Purkinje cell (primary cell): ENCODE results near the gene IRS2. TPM values are rescaled to one million over a fixed set of nuclear protein-coding genes. Genes with fewer than 3 reads are reported as not detected.

Experiments used
- polyA plus RNA-seq: library from polyadenylated mRNA; unstranded; fragments of >200 nt; fragmentation: Nextera tagmentation; gene quantifications from 2 replicates; pipeline ENCODE4 v1.2.1, GENCODE V29; 2014

IRS2 gene, protein sequence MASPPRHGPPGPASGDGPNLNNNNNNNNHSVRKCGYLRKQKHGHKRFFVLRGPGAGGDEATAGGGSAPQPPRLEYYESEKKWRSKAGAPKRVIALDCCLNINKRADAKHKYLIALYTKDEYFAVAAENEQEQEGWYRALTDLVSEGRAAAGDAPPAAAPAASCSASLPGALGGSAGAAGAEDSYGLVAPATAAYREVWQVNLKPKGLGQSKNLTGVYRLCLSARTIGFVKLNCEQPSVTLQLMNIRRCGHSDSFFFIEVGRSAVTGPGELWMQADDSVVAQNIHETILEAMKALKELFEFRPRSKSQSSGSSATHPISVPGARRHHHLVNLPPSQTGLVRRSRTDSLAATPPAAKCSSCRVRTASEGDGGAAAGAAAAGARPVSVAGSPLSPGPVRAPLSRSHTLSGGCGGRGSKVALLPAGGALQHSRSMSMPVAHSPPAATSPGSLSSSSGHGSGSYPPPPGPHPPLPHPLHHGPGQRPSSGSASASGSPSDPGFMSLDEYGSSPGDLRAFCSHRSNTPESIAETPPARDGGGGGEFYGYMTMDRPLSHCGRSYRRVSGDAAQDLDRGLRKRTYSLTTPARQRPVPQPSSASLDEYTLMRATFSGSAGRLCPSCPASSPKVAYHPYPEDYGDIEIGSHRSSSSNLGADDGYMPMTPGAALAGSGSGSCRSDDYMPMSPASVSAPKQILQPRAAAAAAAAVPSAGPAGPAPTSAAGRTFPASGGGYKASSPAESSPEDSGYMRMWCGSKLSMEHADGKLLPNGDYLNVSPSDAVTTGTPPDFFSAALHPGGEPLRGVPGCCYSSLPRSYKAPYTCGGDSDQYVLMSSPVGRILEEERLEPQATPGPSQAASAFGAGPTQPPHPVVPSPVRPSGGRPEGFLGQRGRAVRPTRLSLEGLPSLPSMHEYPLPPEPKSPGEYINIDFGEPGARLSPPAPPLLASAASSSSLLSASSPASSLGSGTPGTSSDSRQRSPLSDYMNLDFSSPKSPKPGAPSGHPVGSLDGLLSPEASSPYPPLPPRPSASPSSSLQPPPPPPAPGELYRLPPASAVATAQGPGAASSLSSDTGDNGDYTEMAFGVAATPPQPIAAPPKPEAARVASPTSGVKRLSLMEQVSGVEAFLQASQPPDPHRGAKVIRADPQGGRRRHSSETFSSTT (N-terminal part only)
- 8.9 and 11.9 TPM in 2 replicates for polyA plus RNA-seq

DNA sequence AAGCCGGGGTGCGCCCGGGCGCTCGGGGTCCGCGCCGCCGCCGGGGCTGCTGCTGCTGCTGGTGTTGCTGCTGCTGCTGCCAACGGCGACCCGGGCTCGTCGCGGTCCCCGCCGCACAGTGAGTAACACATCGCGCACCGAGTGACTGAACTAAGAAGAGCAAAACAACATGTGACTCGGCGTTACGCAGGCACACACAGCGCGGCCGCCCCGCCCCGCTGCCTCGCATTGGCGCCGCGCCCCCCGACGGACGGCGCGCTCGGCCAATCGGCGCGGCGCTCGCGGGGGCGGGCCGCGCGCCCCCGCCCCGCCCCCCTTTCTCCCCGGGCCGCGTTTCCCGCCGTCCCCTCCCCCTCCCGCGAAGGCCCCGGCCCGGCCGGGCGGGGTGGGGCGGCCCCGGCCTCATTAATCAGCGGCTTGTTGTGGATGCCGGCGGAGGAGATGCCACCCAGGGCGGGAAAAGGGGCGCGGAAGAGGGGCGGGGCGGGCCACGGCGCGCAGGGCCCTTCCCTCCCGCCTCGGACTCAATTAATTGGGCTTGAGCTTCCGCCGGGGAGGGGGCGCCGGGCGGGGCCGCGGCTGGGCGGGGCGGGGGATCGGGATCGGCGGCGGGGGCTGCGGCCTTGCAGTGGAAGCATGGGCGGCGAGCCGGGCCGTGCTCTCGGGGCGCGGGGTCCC lies at the start of gene IRS2:
Gene IRS2 (minus strand): TSS at position 127 of the 678 bp plus-strand sequence. CDS start 530 bp downstream, outside the sequence.

